CD4-positive, alpha-beta T cell treated with Interleukin-15 for 1 hour (primary cell): ENCODE measurements around the gene SLC2A3.
"Not testable (repeated sequence)": the region's sequence is repeated elsewhere in the genome, so short reads cannot be mapped to it uniquely, and the experiment has no call there.

ENCODE experiments used
- DNase-seq: peaks from one replicate; pipeline ENCODE4 v3.0.0-alpha.2; 2020

SLC2A3 gene

GRCh38 chr12:7950230-7950943, 14.4 kb upstream of the SLC2A3 start:
- DNase-seq = not testable (repeated sequence)

GRCh38 chr12:7948589-7949260, 12.7 kb upstream of the SLC2A3 start:
- no peak for DNase-seq

GRCh38 chr12:7947011-7947410, 11.0 kb upstream of the SLC2A3 start:
- no peak for DNase-seq

- DNase-seq = not testable (repeated sequence)
These were observed 8.8 kb upstream of the SLC2A3 start for GRCh38 chr12:7944760-7945159.

GRCh38 chr12:7940906-7941305, 4.9 kb upstream of the SLC2A3 start:
- DNase-seq = no peak

GRCh38 chr12:7937833-7938506, 2.0 kb upstream of the SLC2A3 start:
- DNase-seq = no peak

GRCh38 chr12:7934889-7935492, 996 bp downstream of the SLC2A3 start:
- DNase-seq = no peak

- no peak for DNase-seq
These were observed 1.7 kb downstream of the SLC2A3 start for GRCh38 chr12:7934091-7934888.

- peak; percentile 82 for DNase-seq
These were observed 2.7 kb downstream of the SLC2A3 start for GRCh38 chr12:7933255-7933726.

- not testable (repeated sequence) for DNase-seq
These were observed 3.3 kb downstream of the SLC2A3 start for GRCh38 chr12:7932599-7933240.

GRCh38 chr12:7929083-7929792, 6.7 kb downstream of the SLC2A3 start:
- DNase-seq = no peak

GRCh38 chr12:7927470-7927869, 8.5 kb downstream of the SLC2A3 start:
- no peak for DNase-seq

GRCh38 chr12:7926068-7926666, 9.8 kb downstream of the SLC2A3 start:
- not testable (repeated sequence) for DNase-seq

- DNase-seq = no peak
These were observed 12.4 kb downstream of the SLC2A3 start for GRCh38 chr12:7923241-7924236.

GRCh38 chr12:7921181-7921580, 14.8 kb downstream of the SLC2A3 start:
- DNase-seq = not testable (repeated sequence)

GRCh38 chr12:7918268-7918590, 17.8 kb downstream of the SLC2A3 start:
- DNase-seq = not testable (repeated sequence)

GRCh38 chr12:7917392-7918267, 18.4 kb downstream of the SLC2A3 start:
- DNase-seq = no peak

- DNase-seq = no peak
These were observed 19.1 kb downstream of the SLC2A3 start for GRCh38 chr12:7916936-7917335.
